Measurements from ENCODE around the gene MATN4. TPM values are rescaled to one million over a fixed set of nuclear protein-coding genes. Genes with fewer than 3 reads are reported as not detected.

MATN4 gene
- total RNA-seq, 1 experiment from 2014 or later, result not detected

- CTCF ChIA-PET, result no interaction called here
- DNase-seq (ENCODE audit: unreplicated experiment), result no peak
- Mint-ChIP-seq H3K27me3 (ENCODE audit: insufficient read depth, unreplicated experiment) (no peaks in the 10 kb centered on the region), H3K4me1 (ENCODE audit: insufficient read depth, unreplicated experiment) (peaks cover 49% of the 10 kb centered on the region), H3K4me3 (ENCODE audit: unreplicated experiment) (no peak overlapping the region), H3K9me3 (ENCODE audit: unreplicated experiment) (peaks cover 7% of the 10 kb centered on the region), H3K36me3 (ENCODE audit: insufficient read depth, unreplicated experiment) (peaks cover 36% of the 10 kb centered on the region), H3K27ac (ENCODE audit: low read depth, unreplicated experiment) (peak overlapping the region; percentile 12)
- BruUV-seq (replicated peaks), result no TSS peak
- intact Hi-C loops (cut with micrococcal nuclease), result no loop called here
- POLR2A ChIA-PET, result interaction anchor here (0.6 to 0.7 kb wide), 2 partner anchors 87 to 121 kb away, joined by 3 to 4 read pairs; no protein-coding TSS in a partner anchor
- TF ChIP-seq CTCF (IDR thresholded peaks at IDR 0.05; ENCODE audit: unreplicated experiment), result no peak
Measured at GRCh38 chr20:45248609-45249008, 59.5 kb downstream of the MATN4 start.

- Mint-ChIP-seq H3K4me1 (ENCODE audit: insufficient read depth, unreplicated experiment) (peaks cover 41% of the 10 kb centered on the region), H3K27ac (ENCODE audit: low read depth, unreplicated experiment) (no peak overlapping the region), H3K9me3 (ENCODE audit: unreplicated experiment) (peaks cover 7% of the 10 kb centered on the region), H3K4me3 (ENCODE audit: unreplicated experiment) (no peak overlapping the region), H3K27me3 (ENCODE audit: insufficient read depth, unreplicated experiment) (no peaks in the 10 kb centered on the region), H3K36me3 (ENCODE audit: insufficient read depth, unreplicated experiment) (peaks cover 36% of the 10 kb centered on the region)
- DNase-seq (ENCODE audit: unreplicated experiment), result no peak
- POLR2A ChIA-PET, result no interaction called here
- intact Hi-C loops (cut with micrococcal nuclease), result no loop called here
- BruUV-seq (replicated peaks), result no TSS peak
- no peak for TF ChIP-seq CTCF (IDR thresholded peaks at IDR 0.05; ENCODE audit: unreplicated experiment)
- CTCF ChIA-PET, result no interaction called here
Measured at GRCh38 chr20:45247865-45248264, 60.2 kb downstream of the MATN4 start.

- H3K4me3 Mint-ChIP-seq (ENCODE audit: unreplicated experiment), result no peak overlapping the region
- TF ChIP-seq CTCF (IDR thresholded peaks at IDR 0.05; ENCODE audit: unreplicated experiment), result no peak
- H3K27ac Mint-ChIP-seq (ENCODE audit: low read depth, unreplicated experiment), result no peak overlapping the region
- ChIA-PET CTCF (interaction anchor here (0.5 to 0.9 kb wide), 3 partner anchors 47 to 278 kb away, joined by 3 read pairs; no protein-coding TSS in a partner anchor), POLR2A (interaction anchor here (0.7 to 1.2 kb wide), 3 partner anchors 8 to 567 kb away, joined by 3 to 4 read pairs (median 3); partner anchors contain the start of gene SLPI)
- peaks cover 7% of the 10 kb centered on the region for H3K9me3 Mint-ChIP-seq (ENCODE audit: unreplicated experiment)
- no peak for DNase-seq (ENCODE audit: unreplicated experiment)
- peaks cover 26% of the 10 kb centered on the region for H3K36me3 Mint-ChIP-seq (ENCODE audit: insufficient read depth, unreplicated experiment)
- intact Hi-C loops (cut with micrococcal nuclease), result no loop called here
- no TSS peak for BruUV-seq (replicated peaks)
- no peaks in the 10 kb centered on the region for H3K27me3 Mint-ChIP-seq (ENCODE audit: insufficient read depth, unreplicated experiment)
- H3K4me1 Mint-ChIP-seq (ENCODE audit: insufficient read depth, unreplicated experiment), result peaks cover 30% of the 10 kb centered on the region
Measured at GRCh38 chr20:45246109-45246508, 62.0 kb downstream of the MATN4 start.

Other genes with a start within 250 kb of the MATN4 start
- gene KCNS1, start 207.2 kb downstream of the MATN4 start, total RNA-seq (2022), result not detected in 2 replicates
- gene WFDC5, start 193.1 kb downstream of the MATN4 start, total RNA-seq (2022), result not detected in 2 replicates
- not detected in 2 replicates for gene WFDC12, start 183.8 kb downstream of the MATN4 start, total RNA-seq (2022)
- 1.0 and 2.8 TPM in 2 replicates for gene PI3, start 133.4 kb downstream of the MATN4 start, total RNA-seq (2022)
- not detected in 2 replicates for gene SEMG1, start 101.3 kb downstream of the MATN4 start, total RNA-seq (2022)
- not detected in 2 replicates for gene SEMG2, start 86.9 kb downstream of the MATN4 start, total RNA-seq (2022)
- 273 and 284 TPM in 2 replicates for gene SLPI, start 53.7 kb downstream of the MATN4 start, total RNA-seq (2022)
- not detected in 2 replicates for gene RBPJL, start 1.5 kb downstream of the MATN4 start, total RNA-seq (2022)
- gene SDC4, start 40.1 kb upstream of the MATN4 start, total RNA-seq (2022), result 180 and 209 TPM in 2 replicates
- 19.1 and 28.2 TPM in 2 replicates for gene SYS1, start 54.9 kb upstream of the MATN4 start, total RNA-seq (2022)
- not detected in 2 replicates for gene TP53TG5, start 70.0 kb upstream of the MATN4 start, total RNA-seq (2022)
- 9.1 and 13.0 TPM in 2 replicates for gene DBNDD2, start 100.0 kb upstream of the MATN4 start, total RNA-seq (2022)
- 79.4 and 84.3 TPM in 2 replicates for gene PIGT, start 107.8 kb upstream of the MATN4 start, total RNA-seq (2022)
- gene WFDC2, start 161.5 kb upstream of the MATN4 start, total RNA-seq (2022), result not detected in 2 replicates
- not detected in 2 replicates for gene SPINT3, start 207.3 kb upstream of the MATN4 start, total RNA-seq (2022)
- not detected in 2 replicates for gene WFDC6, start 231.2 kb upstream of the MATN4 start, total RNA-seq (2022)
- not detected in 2 replicates for gene EPPIN, start 239.1 kb upstream of the MATN4 start, total RNA-seq (2022)